ENCODE data around the gene CDK2. TPM values are rescaled to one million over a fixed set of nuclear protein-coding genes. Genes with fewer than 3 reads are reported as not detected.

Gene CDK2
- total and polyA plus RNA-seq, 9 of the 15 experiments (the other 6 are each of a cell fraction or from before 2014, with no cell fraction given): 17.4 to 213 (median 109) TPM

- TF ChIP-seq SMAD4 (CRISPR knock-in tag; conservative IDR thresholded peaks at IDR 0.05): no peak
- no peak for TF ChIP-seq ZBTB9 (CRISPR knock-in tag; IDR thresholded peaks at IDR 0.05)
- TF ChIP-seq BRF1 (IDR thresholded peaks at IDR 0.05; ENCODE audit: borderline replicate concordance, extremely low read depth, insufficient read length): no peak
- TF ChIP-seq DACH1 (IDR thresholded peaks at IDR 0.05; ENCODE audit: partially characterized antibody): no peak
- no peak for TF ChIP-seq GMEB1 (CRISPR knock-in tag; IDR thresholded peaks at IDR 0.05)
- no peak; the same call in 1 of the 2 replicates for TF ChIP-seq TCF7 (IDR thresholded peaks at IDR 0.05; ENCODE audit: borderline replicate concordance)
- TF ChIP-seq ZNF3 (CRISPR knock-in tag; IDR thresholded peaks at IDR 0.05): no peak
- TF ChIP-seq ATF1 (CRISPR knock-in tag; IDR thresholded peaks at IDR 0.05): no peak
- peak; percentile 86 for TF ChIP-seq ATF1 (tag; IDR thresholded peaks at IDR 0.05)
- TF ChIP-seq ZBTB34 (CRISPR knock-in tag; IDR thresholded peaks at IDR 0.05): no peak
- TF ChIP-seq MXI1 (IDR thresholded peaks at IDR 0.05; ENCODE audit: low read depth, low read length): no peak
- TF ChIP-seq ETV1 (tag; conservative IDR thresholded peaks at IDR 0.05; ENCODE audit: low read depth): peak; percentile 59
- TF ChIP-seq ZFP36 (IDR thresholded peaks at IDR 0.05; ENCODE audit: low read depth, low read length, partially characterized antibody): no peak
- TF ChIP-seq E2F3 (CRISPR knock-in tag; IDR thresholded peaks at IDR 0.05): peak; percentile 62
- no peak for TF ChIP-seq POLR3G (IDR thresholded peaks at IDR 0.05; ENCODE audit: extremely low read depth, insufficient read length, insufficient replicate concordance)
- TF ChIP-seq CTCFL (IDR thresholded peaks at IDR 0.05; ENCODE audit: borderline replicate concordance, insufficient read depth, low read depth, low read length, poor library complexity, severe bottlenecking): no peak
- peak; percentile 5; the same call in 1 of the 2 replicates for TF ChIP-seq DPF2 (IDR thresholded peaks at IDR 0.05)
- no peak for TF ChIP-seq KLF10 (CRISPR knock-in tag; IDR thresholded peaks at IDR 0.05)
- TF ChIP-seq HBP1 (CRISPR knock-in tag; IDR thresholded peaks at IDR 0.05): no peak
- TF ChIP-seq ZKSCAN8 (CRISPR knock-in tag; IDR thresholded peaks at IDR 0.05): no peak
Measured at GRCh38 chr12:55966408-55967281, at the start of gene CDK2 (continued).
